Stimulated activated CD4-positive, alpha-beta T cell treated with anti-CD3 and anti-CD28 coated beads, Interleukin-12 subunit alpha, Interleukin-12 subunit beta, amount 100 ng/mL, for 24 hours (primary cell): Measurements from ENCODE around the gene LETM1.

Experiments used
- DNase-seq, 2 experiments: peaks; one replicate each; pipeline ENCODE4 v3.0.0-alpha.2; 2020; ENCODE audit warnings: low read depth in 2 of 2

LETM1 gene

DNA sequence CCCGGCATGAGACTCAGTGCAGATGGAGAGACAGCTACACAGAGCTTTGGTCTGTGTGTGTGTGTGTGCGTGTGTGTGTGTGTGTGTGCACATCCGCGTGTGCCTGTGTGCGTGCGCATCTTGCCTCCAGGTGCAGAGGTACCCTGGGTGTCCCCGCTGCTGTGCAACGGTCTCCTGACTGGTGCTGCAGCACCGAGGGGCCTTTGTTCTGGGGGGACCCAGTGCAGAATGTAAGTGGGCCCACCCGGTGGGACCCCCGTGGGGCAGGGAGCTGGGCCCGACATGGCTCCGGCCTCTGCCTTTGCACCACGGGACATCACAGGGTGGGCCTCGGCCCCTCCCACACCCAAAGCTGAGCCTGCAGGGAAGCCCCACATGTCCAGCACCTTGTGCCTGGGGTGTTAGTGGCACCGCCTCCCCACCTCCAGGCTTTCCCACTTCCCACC, 48.6 kb downstream of the LETM1 start:
- no peak for DNase-seq

DNA sequence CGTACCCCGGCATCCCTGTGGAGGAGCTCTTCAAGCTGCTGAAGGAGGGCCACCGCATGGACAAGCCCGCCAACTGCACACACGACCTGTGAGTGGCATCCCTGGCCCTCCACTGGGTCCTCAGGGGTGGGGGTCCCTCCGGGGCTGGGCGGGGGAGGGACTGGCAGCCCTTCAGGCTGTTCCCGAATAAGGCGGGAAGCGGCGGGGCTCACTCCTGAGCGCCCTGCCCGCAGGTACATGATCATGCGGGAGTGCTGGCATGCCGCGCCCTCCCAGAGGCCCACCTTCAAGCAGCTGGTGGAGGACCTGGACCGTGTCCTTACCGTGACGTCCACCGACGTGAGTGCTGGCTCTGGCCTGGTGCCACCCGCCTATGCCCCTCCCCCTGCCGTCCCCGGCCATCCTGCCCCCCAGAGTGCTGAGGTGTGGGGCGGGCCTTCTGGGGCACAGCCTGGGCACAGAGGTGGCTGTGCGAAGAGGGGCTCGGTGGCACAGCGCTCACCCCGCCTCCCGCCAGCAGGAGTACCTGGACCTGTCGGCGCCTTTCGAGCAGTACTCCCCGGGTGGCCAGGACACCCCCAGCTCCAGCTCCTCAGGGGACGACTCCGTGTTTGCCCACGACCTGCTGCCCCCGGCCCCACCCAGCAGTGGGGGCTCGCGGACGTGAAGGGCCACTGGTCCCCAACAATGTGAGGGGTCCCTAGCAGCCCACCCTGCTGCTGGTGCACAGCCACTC, 49.2 kb downstream of the LETM1 start:
- no peak for DNase-seq

DNA sequence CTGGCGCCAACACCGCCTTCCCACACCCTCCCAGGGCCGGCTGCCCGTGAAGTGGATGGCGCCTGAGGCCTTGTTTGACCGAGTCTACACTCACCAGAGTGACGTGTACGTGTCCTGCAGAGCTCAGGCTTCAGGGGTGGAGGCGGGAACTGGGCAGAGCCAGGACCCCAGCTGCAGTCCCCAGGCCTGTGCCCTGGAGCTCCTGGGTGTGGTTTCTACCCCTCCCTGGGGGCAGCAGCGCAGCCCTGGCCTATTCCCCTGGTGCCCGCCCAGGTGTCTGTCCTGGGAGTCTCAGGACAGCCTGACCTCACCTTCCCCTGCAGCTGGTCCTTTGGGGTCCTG, 49.8 kb downstream of the LETM1 start:
- no peak for DNase-seq

DNA sequence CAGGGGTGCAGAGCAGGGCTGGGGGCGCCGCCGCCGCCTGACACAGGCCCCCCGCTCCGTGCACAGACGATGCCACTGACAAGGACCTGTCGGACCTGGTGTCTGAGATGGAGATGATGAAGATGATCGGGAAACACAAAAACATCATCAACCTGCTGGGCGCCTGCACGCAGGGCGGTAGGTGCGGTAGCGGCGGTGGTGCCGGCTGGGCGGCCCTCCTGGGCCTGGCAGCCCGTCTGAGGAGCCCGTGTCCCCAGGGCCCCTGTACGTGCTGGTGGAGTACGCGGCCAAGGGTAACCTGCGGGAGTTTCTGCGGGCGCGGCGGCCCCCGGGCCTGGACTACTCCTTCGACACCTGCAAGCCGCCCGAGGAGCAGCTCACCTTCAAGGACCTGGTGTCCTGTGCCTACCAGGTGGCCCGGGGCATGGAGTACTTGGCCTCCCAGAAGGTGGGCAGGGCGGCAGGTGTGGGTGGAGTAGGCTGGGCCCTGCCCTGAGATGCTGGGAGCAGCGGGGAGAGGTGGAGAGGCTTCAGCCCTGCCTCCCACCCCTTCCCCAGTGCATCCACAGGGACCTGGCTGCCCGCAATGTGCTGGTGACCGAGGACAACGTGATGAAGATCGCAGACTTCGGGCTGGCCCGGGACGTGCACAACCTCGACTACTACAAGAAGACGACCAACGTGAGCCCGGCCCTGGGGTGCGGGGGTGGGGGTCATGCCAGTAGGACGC, 50.3 kb downstream of the LETM1 start:
- no peak for DNase-seq

DNA sequence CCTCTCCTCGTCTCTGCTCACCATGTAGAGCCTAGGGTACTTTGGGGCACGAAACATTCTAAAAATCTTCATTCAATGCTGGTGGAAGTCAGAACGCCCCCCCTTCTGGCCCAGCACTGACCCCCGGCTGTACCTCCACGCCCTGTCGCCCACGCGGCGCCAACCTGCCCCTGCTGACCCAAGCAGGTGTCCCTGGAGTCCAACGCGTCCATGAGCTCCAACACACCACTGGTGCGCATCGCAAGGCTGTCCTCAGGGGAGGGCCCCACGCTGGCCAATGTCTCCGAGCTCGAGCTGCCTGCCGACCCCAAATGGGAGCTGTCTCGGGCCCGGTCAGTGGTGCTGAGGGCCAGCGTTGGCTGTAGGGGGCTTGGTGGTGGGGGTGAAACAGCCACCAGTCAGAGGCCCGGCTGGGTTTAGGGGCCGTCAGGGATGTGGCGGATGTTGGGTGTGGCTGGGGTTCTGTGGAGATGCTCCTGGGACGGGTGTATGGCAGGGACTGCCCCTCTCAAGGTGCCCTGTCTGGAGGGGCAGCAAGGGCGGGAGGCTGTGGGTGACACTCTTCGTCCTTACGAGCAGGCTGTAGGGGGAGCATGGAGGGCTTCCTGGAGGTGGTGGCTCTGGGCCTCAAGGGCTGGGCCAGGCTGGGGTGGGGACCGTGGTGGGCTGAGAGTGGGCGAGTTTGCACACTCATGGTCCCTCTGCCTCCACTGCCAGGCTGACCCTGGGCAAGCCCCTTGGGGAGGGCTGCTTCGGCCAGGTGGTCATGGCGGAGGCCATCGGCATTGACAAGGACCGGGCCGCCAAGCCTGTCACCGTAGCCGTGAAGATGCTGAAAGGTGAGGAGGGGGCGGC, 51.1 kb downstream of the LETM1 start:
- no peak for DNase-seq

DNA sequence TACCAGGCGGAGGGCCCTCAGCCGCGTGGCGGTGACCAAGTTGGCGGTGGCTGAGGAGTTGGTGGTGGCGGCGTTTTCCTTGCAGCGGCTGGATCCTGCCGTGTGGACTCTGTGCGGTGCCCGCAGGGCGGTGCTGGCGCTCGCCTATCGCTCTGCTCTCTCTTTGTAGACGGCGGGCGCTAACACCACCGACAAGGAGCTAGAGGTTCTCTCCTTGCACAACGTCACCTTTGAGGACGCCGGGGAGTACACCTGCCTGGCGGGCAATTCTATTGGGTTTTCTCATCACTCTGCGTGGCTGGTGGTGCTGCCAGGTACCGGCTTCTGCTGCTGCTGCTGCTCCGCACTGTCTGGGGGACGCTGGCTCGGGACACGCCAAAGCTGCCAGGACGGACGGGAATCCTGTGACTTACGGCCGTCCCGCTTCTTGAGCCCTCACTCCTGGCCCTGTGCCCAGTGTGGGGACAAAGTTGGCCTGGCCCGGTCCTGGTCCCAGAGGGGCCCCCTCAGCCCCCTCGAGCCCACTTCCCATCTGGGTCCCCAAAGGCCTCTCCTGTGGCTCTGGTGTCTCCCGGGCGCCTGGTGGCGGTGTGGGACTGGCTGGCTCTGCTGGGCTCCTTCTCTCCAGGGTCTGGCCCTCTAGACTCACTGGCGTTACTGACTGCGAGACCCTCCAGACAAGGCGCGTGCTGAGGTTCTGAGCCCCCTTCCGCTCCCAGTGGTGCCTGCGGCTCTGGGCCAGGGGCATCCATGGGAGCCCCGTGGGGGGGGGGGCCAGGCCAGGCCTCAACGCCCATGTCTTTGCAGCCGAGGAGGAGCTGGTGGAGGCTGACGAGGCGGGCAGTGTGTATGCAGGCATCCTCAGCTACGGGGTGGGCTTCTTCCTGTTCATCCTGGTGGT, 52.2 kb downstream of the LETM1 start:
- DNase-seq: no peak

DNA sequence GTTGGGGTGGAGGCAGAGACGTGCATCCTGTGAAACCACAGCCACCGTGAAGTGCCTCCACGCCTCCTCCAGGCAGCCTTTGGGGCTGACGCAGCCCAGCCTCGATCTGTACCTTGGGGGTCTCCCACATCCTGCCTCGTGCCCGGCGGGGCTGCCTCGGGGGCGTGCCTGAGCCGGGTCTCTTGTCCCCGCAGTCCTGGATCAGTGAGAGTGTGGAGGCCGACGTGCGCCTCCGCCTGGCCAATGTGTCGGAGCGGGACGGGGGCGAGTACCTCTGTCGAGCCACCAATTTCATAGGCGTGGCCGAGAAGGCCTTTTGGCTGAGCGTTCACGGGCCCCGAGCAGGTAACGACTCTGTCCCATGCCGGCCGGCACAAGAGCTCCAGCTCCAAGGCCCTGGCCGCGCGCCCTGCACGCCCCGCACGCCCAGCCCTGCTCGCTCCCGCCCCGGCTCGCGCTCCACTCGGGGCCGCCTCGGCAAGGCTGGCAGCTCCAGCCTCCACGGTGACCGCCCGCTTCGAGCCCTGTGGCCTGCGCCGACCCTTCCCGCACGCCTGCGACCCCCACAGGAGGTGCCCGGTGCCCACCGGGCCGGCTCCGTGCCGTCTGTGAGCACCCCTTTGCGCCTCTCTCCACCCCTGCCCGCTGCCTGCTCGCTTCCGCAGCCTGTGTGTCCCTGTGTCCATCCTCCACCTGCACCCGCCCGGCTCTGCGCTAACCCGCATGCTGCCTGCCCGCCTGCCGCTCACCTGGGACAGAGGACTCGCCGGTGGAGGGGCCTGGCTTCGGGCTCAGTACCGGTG, 53.0 kb downstream of the LETM1 start:
- no peak for DNase-seq

DNA sequence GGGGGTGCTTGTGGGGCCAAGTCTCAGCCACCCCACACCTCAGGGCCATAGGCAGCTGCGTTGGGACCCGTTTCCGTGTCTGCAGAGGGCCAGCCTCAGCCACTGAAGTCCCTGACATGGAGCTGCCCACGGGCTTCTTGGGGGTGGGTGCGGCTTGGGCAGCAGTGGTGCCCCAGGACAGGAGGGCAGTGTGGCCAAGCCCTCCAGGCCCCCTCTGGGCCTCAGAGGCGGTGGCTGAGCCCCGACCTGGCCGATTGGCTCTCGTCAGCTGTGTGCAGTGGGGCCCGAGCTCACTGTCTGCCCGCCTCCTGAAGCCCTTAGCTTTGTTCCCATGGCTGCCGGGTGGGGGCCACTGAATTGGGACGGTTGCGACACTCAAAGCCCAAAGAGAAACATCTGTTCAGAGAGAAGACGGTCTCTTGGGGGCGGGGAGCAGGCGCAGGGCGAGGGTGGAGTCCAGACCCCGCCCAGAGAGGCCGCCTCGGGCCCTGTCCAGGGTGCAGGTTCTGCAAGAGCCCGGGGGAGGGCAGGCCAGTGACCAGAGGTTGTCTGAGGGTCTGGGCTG, 53.7 kb downstream of the LETM1 start:
- no peak for DNase-seq

DNA sequence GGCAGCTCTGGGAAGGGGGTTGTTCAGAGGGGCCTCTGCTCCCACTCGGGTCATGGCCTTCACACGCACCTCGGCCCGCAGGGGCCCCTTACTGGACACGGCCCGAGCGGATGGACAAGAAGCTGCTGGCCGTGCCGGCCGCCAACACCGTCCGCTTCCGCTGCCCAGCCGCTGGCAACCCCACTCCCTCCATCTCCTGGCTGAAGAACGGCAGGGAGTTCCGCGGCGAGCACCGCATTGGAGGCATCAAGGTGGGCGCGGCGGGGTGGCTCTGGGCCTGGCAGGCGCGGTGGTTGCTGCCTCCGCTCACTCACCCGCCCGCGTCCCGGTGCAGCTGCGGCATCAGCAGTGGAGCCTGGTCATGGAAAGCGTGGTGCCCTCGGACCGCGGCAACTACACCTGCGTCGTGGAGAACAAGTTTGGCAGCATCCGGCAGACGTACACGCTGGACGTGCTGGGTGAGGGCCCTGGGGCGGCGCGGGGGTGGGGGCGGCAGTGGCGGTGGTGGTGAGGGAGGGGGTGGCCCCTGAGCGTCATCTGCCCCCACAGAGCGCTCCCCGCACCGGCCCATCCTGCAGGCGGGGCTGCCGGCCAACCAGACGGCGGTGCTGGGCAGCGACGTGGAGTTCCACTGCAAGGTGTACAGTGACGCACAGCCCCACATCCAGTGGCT, 54.5 kb downstream of the LETM1 start:
- DNase-seq: no peak

DNA sequence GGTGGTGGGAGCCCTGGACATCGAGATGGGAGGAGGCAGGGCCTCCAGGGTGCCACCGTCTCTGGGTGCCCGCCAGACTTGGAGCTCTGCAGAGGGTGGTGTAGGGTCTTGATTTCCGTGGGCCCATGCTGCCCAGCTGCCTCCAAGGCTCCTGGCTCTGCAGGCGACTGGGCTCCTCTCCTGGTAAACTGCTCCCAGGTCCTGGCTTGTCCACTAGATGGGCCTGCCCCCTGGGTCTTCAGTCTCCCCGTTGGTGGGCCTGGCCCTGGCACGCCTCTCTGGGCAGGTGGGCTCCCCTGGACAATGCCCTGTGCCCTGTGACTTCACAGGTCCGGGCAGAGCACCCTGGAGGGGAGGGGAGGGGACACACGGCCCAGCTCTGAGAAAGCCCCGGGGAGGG, 55.2 kb downstream of the LETM1 start:
- no peak for DNase-seq

DNA sequence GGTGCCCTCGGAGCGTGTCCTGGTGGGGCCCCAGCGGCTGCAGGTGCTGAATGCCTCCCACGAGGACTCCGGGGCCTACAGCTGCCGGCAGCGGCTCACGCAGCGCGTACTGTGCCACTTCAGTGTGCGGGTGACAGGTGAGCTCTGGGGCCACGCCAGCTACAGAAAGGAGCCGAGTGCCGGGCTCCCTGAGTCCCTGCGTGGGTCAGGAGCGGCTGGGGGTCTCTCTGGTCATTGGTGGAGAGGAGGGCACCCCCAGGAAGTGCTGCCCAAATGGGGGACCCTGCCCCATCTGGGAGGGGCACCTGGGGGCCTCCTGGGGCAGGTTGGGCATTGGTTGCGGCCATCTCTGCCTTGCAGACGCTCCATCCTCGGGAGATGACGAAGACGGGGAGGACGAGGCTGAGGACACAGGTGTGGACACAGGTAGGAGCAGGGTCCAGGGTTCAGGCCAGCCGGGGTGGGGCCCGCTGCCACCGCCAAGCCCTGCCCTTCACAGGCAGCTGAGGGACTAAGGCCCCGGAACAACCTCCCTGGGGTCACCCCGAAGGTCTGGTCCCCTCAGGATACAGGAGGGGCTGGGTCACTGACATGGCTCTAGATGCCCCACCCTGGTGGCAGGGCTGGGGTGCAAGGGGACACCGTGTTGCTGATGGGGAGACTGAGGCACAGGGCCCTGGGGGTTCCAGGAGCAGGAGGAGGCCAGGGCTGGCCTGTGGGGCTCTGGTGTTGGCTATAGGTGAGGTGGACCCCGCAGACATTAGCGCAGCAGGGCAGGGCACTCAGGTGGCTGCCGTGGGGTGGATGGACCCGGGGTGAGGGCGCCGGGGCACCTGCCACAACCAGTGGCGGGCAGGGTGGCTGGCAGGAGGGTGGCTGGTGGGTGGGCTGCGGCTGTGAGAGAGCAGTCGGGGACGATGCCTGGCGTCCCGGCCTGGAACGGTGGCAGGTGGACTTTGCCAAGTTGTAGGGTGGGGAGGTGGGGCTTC, 56.3 kb downstream of the LETM1 start:
- DNase-seq: no peak

DNA sequence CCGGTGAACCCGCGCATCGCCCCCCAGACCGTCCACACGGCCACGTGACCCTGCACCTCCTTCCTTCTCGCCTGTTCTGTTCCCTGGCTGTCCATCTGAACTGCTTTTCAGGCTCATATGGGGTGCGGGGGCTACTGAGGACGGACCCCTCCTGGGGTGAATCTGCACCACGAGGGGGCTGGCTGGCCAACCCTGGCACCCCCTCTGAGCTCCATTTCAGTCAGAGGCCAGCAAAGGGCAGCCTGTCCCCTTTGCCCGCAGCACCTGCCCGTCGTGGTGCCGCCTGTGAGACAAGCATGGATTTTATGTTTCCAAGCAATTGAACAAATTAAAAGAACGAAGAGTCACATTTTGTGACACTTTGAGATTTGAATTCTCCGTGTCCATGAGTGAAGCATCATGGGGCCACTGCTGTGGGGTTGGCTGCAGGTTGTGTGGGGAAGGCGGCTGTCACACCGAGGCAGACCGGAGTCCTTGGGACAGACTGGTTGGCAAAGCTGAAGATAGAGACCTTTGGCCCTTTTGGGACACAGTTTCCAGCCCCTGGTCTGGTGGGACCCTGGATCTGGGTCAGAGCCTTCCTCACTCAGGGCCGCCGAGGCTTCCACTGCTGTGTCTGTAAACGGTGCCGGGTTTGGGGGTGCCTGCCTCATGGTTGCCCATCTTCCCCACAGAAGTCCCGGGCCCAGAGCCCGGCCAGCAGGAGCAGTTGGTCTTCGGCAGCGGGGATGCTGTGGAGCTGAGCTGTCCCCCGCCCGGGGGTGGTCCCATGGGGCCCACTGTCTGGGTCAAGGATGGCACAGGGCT, 57.2 kb downstream of the LETM1 start:
- DNase-seq: no peak

DNA sequence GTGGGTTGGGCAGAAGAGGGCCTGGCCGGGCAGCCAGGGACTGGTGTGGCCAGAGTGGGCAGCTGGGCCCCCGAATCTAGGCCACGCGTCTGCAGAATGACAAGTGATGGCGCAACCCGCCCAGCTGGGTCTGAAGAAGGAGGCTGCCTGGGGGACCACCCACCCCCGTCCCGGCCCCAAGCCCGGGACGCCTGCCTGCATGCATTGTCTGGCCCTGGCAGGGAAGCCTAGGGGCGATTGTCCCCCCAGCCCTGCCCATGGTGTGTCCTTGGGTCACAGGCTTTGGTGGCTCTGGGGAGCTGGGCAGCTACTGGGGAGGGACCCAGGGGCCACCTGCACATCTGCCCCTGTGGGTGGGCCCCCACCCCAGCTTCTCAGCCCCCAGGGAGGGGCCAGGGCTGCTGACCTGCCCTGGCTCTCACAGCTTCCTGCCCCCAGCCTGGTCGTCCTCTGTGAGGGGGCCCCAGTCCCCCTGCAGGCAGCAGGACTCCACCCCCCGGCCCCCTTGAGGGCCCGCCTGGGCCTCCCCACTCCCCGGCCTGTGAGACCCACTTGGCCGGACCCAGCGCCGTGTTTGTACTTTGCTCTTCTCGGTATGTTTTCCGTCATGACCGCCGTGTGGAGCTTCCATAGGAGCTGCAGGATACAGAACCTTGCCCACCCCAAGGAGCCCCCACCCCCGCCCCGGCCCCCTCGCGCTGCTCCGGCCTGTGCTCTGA, 57.9 kb downstream of the LETM1 start:
- no peak for DNase-seq

DNA sequence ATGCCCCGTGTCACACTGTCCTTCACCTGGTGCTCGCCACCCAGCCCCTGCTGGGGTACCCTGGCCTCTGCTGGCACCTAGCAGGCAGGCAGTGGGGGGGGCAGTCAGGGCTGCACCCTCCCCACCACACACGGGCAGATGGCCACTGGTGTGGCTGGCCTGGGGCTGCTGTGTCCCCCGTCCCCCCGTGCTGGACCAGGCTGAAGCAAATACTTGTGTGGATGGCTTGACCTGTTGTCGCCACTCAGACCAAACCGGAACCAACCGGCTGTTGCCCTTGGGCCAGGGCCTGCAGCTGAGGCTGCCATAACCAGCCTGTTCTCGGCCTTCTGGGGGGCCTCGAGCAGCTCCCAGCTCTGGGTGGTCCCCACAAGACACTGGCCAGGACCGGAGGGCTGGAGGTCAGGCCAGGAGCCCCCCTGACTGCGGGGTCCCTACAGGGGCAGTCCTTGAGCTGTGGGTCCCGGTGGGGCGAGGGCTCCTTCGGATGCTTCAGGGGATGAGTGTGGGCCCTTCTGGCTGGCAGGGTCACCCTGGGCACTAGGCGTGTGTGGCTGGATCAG, 58.6 kb downstream of the LETM1 start:
- no peak for DNase-seq

DNA sequence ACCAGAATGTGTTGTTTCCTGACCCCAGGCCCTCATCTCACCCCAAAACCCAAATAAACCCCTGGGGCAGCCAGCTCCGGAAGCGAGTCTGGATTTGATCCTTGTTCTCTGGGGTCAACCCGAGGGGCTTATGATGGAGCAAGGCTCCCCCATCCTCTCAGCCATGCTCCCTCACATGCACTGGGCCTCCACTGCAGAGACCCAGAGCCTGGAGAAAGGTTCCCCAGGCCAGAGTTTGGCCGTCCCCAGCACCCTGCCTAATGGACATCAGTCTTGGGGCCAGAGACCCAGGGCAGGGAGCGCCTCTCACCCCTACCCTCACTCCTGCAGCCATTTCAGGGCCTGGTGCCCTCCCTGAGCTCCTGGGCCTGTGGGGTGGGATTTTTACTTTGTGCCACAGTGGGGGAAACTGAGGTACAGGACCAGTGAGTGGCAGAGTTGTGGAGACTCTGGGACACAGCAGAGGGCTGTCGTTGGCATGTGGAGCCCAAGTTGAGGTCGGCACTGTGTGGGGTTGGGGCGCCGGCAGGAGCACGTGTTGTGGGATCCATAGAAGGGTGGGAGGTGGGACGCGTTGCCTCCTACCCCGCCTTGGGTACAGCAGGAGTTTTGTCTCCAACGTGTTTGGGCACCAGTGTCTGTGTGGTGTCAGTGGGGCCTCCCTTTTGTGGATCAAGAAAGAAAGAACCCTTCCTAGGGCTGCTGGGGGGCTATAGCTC, 59.3 kb downstream of the LETM1 start:
- DNase-seq: no peak
